OCI-LY7 (cell line): ENCODE results near the gene CALD1. TPM values are rescaled to one million over a fixed set of nuclear protein-coding genes. Genes with fewer than 3 reads are reported as not detected.

Source experiments
- BruUV-seq: library from RNA; stranded (reverse); fragments of 400-500 nt; replicated peaks from 2 replicates; lab custom pipeline; 2021; lab: Mats Ljungman, UMichigan
- CTCF ChIA-PET: fragments of 300-600 bp; sonication (Branson Sonifier 250); formaldehyde crosslinking; loops from one replicate; lab custom pipeline; 2022; ENCODE audit warnings: antibody characterized with exemption; ENCODE audit not compliant: unreplicated experiment; lab: Charles Lee
- POLR2A ChIA-PET: fragments of 300-600 bp; sonication (Branson Sonifier 250); formaldehyde crosslinking; loops from one replicate; lab custom pipeline; 2022; ENCODE audit warnings: antibody characterized with exemption; lab: Charles Lee
- DNase-seq: peaks from one replicate; pipeline ENCODE4 v3.0.0-alpha.2; 2015; ENCODE audit warnings: low spot score
- H2AFZ ChIP-seq: fragments of 200-600 bp; sonication (generic), shearing (Covaris generic); 2 replicates; pipeline ENCODE4 v1.6.1; 2014; ENCODE audit warnings: mild to moderate bottlenecking, antibody characterized with exemption, low read length, moderate library complexity
- H3K27ac ChIP-seq: fragments of 200-600 bp; sonication (generic); 2 replicates; pipeline ENCODE4 v1.5.1; 2014; ENCODE audit warnings: mixed run types, low read depth, mild to moderate bottlenecking, moderate library complexity, low read length, inconsistent platforms; ENCODE audit not compliant: poor library complexity, severe bottlenecking
- H3K36me3 ChIP-seq: fragments of 200-600 bp; sonication (generic); 2 replicates; pipeline ENCODE4 v1.6.1; 2014; ENCODE audit warnings: mild to moderate bottlenecking, antibody characterized with exemption, low read length, moderate library complexity, mixed read lengths; ENCODE audit not compliant: insufficient read depth
- H3K4me1 ChIP-seq: fragments of 200-600 bp; sonication (generic); 2 replicates; pipeline ENCODE4 v1.5.1; 2014; ENCODE audit warnings: mild to moderate bottlenecking, low read length; ENCODE audit not compliant: insufficient read depth, poor library complexity, severe bottlenecking
- H3K4me2 ChIP-seq: fragments of 200-600 bp; sonication (generic); 2 replicates; pipeline ENCODE4 v1.6.1; 2014; ENCODE audit warnings: mild to moderate bottlenecking, low read length
- H3K4me3 ChIP-seq: fragments of 200-600 bp; sonication (generic); 2 replicates; pipeline ENCODE4 v1.5.1; 2014; ENCODE audit warnings: mild to moderate bottlenecking, low read depth, low read length; ENCODE audit not compliant: poor library complexity, severe bottlenecking
- H3K79me2 ChIP-seq: fragments of 200-600 bp; sonication (generic); 2 replicates; pipeline ENCODE4 v1.6.1; 2016; ENCODE audit warnings: low read depth, mild to moderate bottlenecking, low read length, moderate library complexity, mixed read lengths; ENCODE audit not compliant: insufficient read depth
- H3K9me2 ChIP-seq: fragments of 200-600 bp; sonication (generic); 2 replicates; pipeline ENCODE4 v1.6.1; 2016; ENCODE audit warnings: mild to moderate bottlenecking, low read length, mixed read lengths; ENCODE audit not compliant: insufficient read depth
- H3K9me3 ChIP-seq: fragments of 200-600 bp; sonication (generic); 2 replicates; pipeline ENCODE4 v1.6.1; 2014; ENCODE audit warnings: mild to moderate bottlenecking, mixed run types, low read length, mixed read lengths
- H4K20me1 ChIP-seq: fragments of 200-600 bp; sonication (generic); 2 replicates; pipeline ENCODE4 v1.6.1; 2014; ENCODE audit warnings: mild to moderate bottlenecking, antibody characterized with exemption, low read length, moderate library complexity, mixed read lengths; ENCODE audit not compliant: insufficient read depth
- EZH2phosphoT487 ChIP-seq: fragments of 200-600 bp; sonication (generic); IDR thresholded peaks from 2 replicates; pipeline ENCODE4 v1.6.1; 2018; ENCODE audit warnings: low read depth, borderline replicate concordance, mild to moderate bottlenecking, mixed run types, antibody characterized with exemption, low read length, moderate library complexity, mixed read lengths
- intact Hi-C: fragments of 100-400 bp; cut with micrococcal nuclease; formaldehyde crosslinking; loops from one replicate; pipeline ENCODE4 v1.10.0; 2022; ENCODE audit not compliant: unreplicated experiment
- total RNA-seq, 2 experiments: library from RNA; depleted of rRNA in 1 of 2; stranded (reverse); fragments of >200 nt in 1 of 2; shearing (Covaris generic) in 1 of 2; gene quantifications; 2 replicates each; pipeline ENCODE4 v1.2.3, GENCODE V29; 2014 to 2022
- TF ChIP-seq, protein P1 (sequence below): fragments of 200-600 bp; sonication (generic); conservative IDR thresholded peaks from 2 replicates; pipeline ENCODE4 v1.5.1; 2014; ENCODE audit warnings: mild to moderate bottlenecking, antibody characterized with exemption, low read length, moderate library complexity, mixed read lengths

Gene CALD1
- total RNA-seq, 2 experiments from 2014 or later: 0.25 to 0.49 TPM

- BruUV-seq: no TSS peak
- TF ChIP-seq, protein P1, sequence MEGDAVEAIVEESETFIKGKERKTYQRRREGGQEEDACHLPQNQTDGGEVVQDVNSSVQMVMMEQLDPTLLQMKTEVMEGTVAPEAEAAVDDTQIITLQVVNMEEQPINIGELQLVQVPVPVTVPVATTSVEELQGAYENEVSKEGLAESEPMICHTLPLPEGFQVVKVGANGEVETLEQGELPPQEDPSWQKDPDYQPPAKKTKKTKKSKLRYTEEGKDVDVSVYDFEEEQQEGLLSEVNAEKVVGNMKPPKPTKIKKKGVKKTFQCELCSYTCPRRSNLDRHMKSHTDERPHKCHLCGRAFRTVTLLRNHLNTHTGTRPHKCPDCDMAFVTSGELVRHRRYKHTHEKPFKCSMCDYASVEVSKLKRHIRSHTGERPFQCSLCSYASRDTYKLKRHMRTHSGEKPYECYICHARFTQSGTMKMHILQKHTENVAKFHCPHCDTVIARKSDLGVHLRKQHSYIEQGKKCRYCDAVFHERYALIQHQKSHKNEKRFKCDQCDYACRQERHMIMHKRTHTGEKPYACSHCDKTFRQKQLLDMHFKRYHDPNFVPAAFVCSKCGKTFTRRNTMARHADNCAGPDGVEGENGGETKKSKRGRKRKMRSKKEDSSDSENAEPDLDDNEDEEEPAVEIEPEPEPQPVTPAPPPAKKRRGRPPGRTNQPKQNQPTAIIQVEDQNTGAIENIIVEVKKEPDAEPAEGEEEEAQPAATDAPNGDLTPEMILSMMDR: no peak
- no peak for TF ChIP-seq EZH2phosphoT487
- no peaks in the 10 kb centered on the region for H3K9me2 ChIP-seq
- no peaks in the 10 kb centered on the region for H3K36me3 ChIP-seq
- CTCF ChIA-PET: no interaction called here
- POLR2A ChIA-PET: no interaction called here
- H2AFZ ChIP-seq: no peak overlapping the region
- H3K4me3 ChIP-seq: no peak overlapping the region
- H3K4me2 ChIP-seq: no peak overlapping the region
- H3K27ac ChIP-seq: no peak overlapping the region
- H4K20me1 ChIP-seq: no peaks in the 10 kb centered on the region
- no peaks in the 10 kb centered on the region for H3K9me3 ChIP-seq
- H3K4me1 ChIP-seq: no peaks in the 10 kb centered on the region
- DNase-seq: no peak
- intact Hi-C loops: no loop called here
- H3K79me2 ChIP-seq: no peaks in the 10 kb centered on the region
Observed at GRCh38 chr7:134832367-134832766, 52.9 kb downstream of the CALD1 start.

DNA sequence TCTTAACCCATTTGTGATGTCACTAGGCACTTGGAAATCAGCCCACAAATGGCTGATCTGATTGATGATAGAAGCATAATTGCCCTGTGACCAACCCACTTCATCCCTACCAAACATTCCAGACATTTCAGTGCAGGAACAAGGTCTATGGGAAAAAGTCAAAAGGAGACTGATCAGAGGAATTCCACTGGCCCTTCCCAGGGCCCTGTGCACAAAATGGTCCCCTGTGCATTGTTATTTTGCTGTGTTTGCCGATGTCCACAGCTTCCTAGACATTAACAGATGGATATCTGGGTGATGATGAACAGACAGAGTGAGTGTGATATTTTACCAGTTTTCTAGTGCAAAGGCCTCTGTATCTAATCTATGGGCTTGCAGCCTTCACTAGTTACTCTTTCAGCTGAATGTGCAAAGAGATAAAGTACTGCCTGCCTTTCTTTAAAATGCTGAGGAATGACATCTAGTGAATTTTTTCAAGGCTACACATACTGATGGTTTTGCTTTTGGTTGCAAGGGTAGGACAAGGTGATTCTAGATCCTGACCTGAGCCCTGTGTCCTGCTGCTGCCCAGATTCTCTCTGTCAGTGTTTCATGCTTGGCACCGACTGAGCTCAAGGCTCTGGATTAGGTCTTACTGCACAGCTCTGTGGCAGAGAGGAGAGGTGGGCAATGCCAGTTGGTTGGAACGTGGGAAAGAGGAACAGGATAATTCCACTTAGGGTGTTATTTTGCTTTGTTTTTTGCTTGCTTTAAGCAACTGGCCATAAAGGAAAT lies 55.4 kb downstream of the CALD1 start:
- Histone ChIP-seq H4K20me1 (no peaks in the 10 kb centered on the region), H3K4me1 (no peaks in the 10 kb centered on the region), H3K9me3 (no peaks in the 10 kb centered on the region), H3K36me3 (no peaks in the 10 kb centered on the region), H2AFZ (no peak overlapping the region), H3K4me2 (no peak overlapping the region), H3K9me2 (no peaks in the 10 kb centered on the region), H3K27ac (no peak overlapping the region), H3K79me2 (no peaks in the 10 kb centered on the region), H3K4me3 (no peak overlapping the region)
- no peak for DNase-seq
- BruUV-seq: no TSS peak
- POLR2A ChIA-PET: no interaction called here
- TF ChIP-seq, protein P1: no peak
- no peak for TF ChIP-seq EZH2phosphoT487
- intact Hi-C loops: no loop called here
- CTCF ChIA-PET: no interaction called here

- no peaks in the 10 kb centered on the region for H3K9me3 ChIP-seq
- TF ChIP-seq, protein P1: no peak
- no peak for TF ChIP-seq EZH2phosphoT487
- intact Hi-C loops: no loop called here
- POLR2A ChIA-PET: interaction anchor here (0.6 to 0.7 kb wide), 2 partner anchors 115 to 195 kb away, joined by 4 read pairs; no protein-coding TSS in a partner anchor
- H4K20me1 ChIP-seq: no peaks in the 10 kb centered on the region
- no peak overlapping the region for H3K27ac ChIP-seq
- no peak overlapping the region for H3K4me3 ChIP-seq
- H3K36me3 ChIP-seq: no peaks in the 10 kb centered on the region
- H3K9me2 ChIP-seq: no peaks in the 10 kb centered on the region
- CTCF ChIA-PET: no interaction called here
- H3K79me2 ChIP-seq: no peaks in the 10 kb centered on the region
- DNase-seq: no peak
- H3K4me1 ChIP-seq: no peaks in the 10 kb centered on the region
- no TSS peak for BruUV-seq
- no peak overlapping the region for H3K4me2 ChIP-seq
- no peak overlapping the region for H2AFZ ChIP-seq
Observed at GRCh38 chr7:134835463-134835823, 56.0 kb downstream of the CALD1 start.
